HG02973 (cell line): ENCODE data around the gene ADAMTSL2.

Source experiments
- ATAC-seq: cut with Tn5 transposase; IDR thresholded peaks from one replicate; pipeline ENCODE4 v1.9.1; 2021; ENCODE audit warnings: moderate library complexity; ENCODE audit not compliant: unreplicated experiment

ADAMTSL2 gene

GRCh38 chr9:133534346-133535291, at the start of gene ADAMTSL2:
Gene ADAMTSL2, plus strand, starts transcription at chr9:133534704. Its CDS starts 2,009 bp downstream, at chr9:133536713.
- no peak for ATAC-seq

GRCh38 chr9:133485531-133486260, 48.8 kb upstream of the ADAMTSL2 start:
- no peak for ATAC-seq

GRCh38 chr9:133487331-133487725, 47.2 kb upstream of the ADAMTSL2 start:
- no peak for ATAC-seq

- no peak for ATAC-seq
Observed at GRCh38 chr9:133488686-133489252, 45.7 kb upstream of the ADAMTSL2 start.

GRCh38 chr9:133489253-133490190, 45.0 kb upstream of the ADAMTSL2 start:
- no peak for ATAC-seq

- ATAC-seq = no peak
Observed at GRCh38 chr9:133490201-133490681, 44.3 kb upstream of the ADAMTSL2 start.

GRCh38 chr9:133490865-133491655, 43.4 kb upstream of the ADAMTSL2 start:
- ATAC-seq = no peak

GRCh38 chr9:133491656-133491925, 42.9 kb upstream of the ADAMTSL2 start:
- no peak for ATAC-seq

- ATAC-seq = no peak
Observed at GRCh38 chr9:133492061-133493021, 42.2 kb upstream of the ADAMTSL2 start.

GRCh38 chr9:133493428-133493827, 41.1 kb upstream of the ADAMTSL2 start:
- no peak for ATAC-seq

- ATAC-seq = no peak
Observed at GRCh38 chr9:133493845-133494540, 40.5 kb upstream of the ADAMTSL2 start.

- no peak for ATAC-seq
Observed at GRCh38 chr9:133494636-133495326, 39.7 kb upstream of the ADAMTSL2 start.

GRCh38 chr9:133495327-133496293, 38.9 kb upstream of the ADAMTSL2 start:
- ATAC-seq = no peak

- ATAC-seq = no peak
Observed at GRCh38 chr9:133496861-133497842, 37.4 kb upstream of the ADAMTSL2 start.
